PC-9 (cell line): ENCODE measurements around the gene UBE2L5. TPM values are rescaled to one million over a fixed set of nuclear protein-coding genes. Genes with fewer than 3 reads are reported as not detected.

Experiments
- BruUV-seq: library from RNA; stranded (reverse); fragments of 400-500 nt; replicated peaks from 2 replicates; lab custom pipeline; 2021; lab: Mats Ljungman, UMichigan
- CTCF ChIA-PET: fragments of 300-600 bp; sonication (Branson Sonifier 250); formaldehyde crosslinking; loops from one replicate; lab custom pipeline; 2022; ENCODE audit warnings: antibody characterized with exemption; lab: Charles Lee
- POLR2A ChIA-PET: fragments of 300-600 bp; sonication (Branson Sonifier 250); formaldehyde crosslinking; loops from one replicate; lab custom pipeline; 2022; ENCODE audit warnings: antibody characterized with exemption; ENCODE audit not compliant: unreplicated experiment; lab: Charles Lee
- DNase-seq, 2 experiments: peaks; one replicate each; pipeline versions ENCODE4 v3.0.0 to v3.0.0-alpha.2; 2015 to 2022; ENCODE audit warnings: mixed read lengths in 1 of 2
- H2AFZ ChIP-seq: fragments of 200-600 bp; sonication (generic); 2 replicates; pipeline ENCODE4 v1.8.1; 2017; ENCODE audit warnings: antibody characterized with exemption
- H3F3A ChIP-seq: fragments of 200-600 bp; sonication (generic); 2 replicates; pipeline ENCODE4 v1.8.1; 2017; ENCODE audit warnings: antibody characterized with exemption, mild to moderate bottlenecking, low read depth; ENCODE audit not compliant: insufficient read depth
- H3K27ac ChIP-seq: fragments of 200-600 bp; sonication (generic); 2 replicates; pipeline ENCODE4 v1.6.1; 2016; ENCODE audit warnings: mixed run types
- H3K27me3 ChIP-seq: fragments of 200-600 bp; sonication (generic); 2 replicates; pipeline ENCODE4 v1.6.1; 2016; ENCODE audit warnings: low read depth, mixed run types; ENCODE audit not compliant: insufficient read depth
- H3K36me3 ChIP-seq: fragments of 200-600 bp; sonication (generic); 2 replicates; pipeline ENCODE4 v1.6.1; 2016; ENCODE audit warnings: low read depth, mixed run types
- H3K4me1 ChIP-seq: fragments of 200-600 bp; sonication (generic); replicated peaks from 2 replicates; pipeline ENCODE4 v1.6.1; 2016; ENCODE audit warnings: mixed run types; ENCODE audit not compliant: insufficient read depth
- H3K4me2 ChIP-seq: fragments of 200-600 bp; sonication (generic); 2 replicates; pipeline ENCODE4 v1.6.1; 2017; ENCODE audit warnings: mixed run types
- H3K4me3 ChIP-seq: fragments of 200-600 bp; sonication (generic); 2 replicates; pipeline ENCODE4 v1.6.1; 2016; ENCODE audit warnings: mixed run types
- H3K79me2 ChIP-seq: fragments of 200-600 bp; sonication (generic); 2 replicates; pipeline ENCODE4 v1.6.1; 2017; ENCODE audit warnings: low read depth, mixed run types
- H3K9me2 ChIP-seq: fragments of 200-600 bp; sonication (generic); 2 replicates; pipeline ENCODE4 v1.8.1; 2017; ENCODE audit warnings: mild to moderate bottlenecking; ENCODE audit not compliant: insufficient read depth
- H3K9me3 ChIP-seq: fragments of 200-600 bp; sonication (generic); 2 replicates; pipeline ENCODE4 v1.8.1; 2016; ENCODE audit warnings: low read depth; ENCODE audit not compliant: insufficient read depth
- H4K20me1 ChIP-seq: fragments of 200-600 bp; sonication (generic); 2 replicates; pipeline ENCODE4 v1.8.1; 2017; ENCODE audit not compliant: insufficient read depth
- CTCF ChIP-seq: fragments of 200-600 bp; sonication (generic); conservative IDR thresholded peaks from 2 replicates; pipeline ENCODE4 v1.6.1; 2017; ENCODE audit warnings: mixed run types, antibody characterized with exemption, mild to moderate bottlenecking, moderate library complexity
- EZH2 ChIP-seq: fragments of 200-600 bp; sonication (generic); IDR thresholded peaks from 2 replicates; pipeline ENCODE4 v1.8.0; 2017; ENCODE audit warnings: antibody characterized with exemption, low read depth
- intact Hi-C: fragments of 100-400 bp; cut with micrococcal nuclease; formaldehyde crosslinking; loops from one replicate; pipeline ENCODE4 v1.10.0; 2022; ENCODE audit not compliant: unreplicated experiment
- total RNA-seq: library from RNA; stranded (reverse); gene quantifications from 2 replicates; pipeline ENCODE4 v1.2.3, GENCODE V29; 2021

The UBE2L5 gene
- total RNA-seq, 1 experiment from 2014 or later = not detected

DNA sequence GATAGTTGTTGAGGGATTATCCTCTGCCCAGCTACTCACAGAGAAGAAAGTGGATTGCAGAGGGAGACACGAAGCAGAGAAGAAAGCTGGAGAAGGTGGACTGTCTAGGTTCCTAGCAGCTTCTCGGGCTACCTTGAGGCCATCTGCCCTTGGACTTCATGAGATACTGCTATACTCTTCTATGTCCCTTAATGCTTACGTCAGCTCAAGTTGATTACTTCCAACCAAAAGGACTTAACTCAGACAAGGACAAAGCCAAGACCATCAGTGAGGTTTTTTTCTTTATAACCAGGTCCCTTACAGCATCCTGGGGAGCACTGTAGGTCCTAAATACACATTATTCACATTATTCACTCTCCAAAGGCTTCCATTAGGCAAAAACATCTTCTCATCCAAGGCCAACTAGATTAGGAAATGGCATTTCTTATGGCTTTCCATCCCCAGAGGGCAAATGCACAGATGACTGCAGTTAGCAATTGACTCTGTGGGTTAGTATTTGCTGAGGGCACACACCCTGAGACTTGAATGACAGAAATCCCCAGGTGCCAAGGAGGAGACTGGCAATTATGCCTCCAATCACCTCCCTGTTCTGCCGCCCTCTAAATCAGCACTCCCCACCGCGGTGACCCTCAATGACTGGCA, 4.1 kb upstream of the UBE2L5 start:
- Histone ChIP-seq H3K4me3 (no peak overlapping the region), H3F3A (peaks cover 6% of the 10 kb centered on the region; the same call in 1 of the 2 replicates), H3K4me2 (no peak overlapping the region), H3K36me3 (no peaks in the 10 kb centered on the region), H3K79me2 (no peaks in the 10 kb centered on the region), H3K4me1 (peaks cover 11% of the 10 kb centered on the region; the same call in 1 of the 2 replicates), H4K20me1 (no peaks in the 10 kb centered on the region), H3K27me3 (no peaks in the 10 kb centered on the region), H3K9me2 (no peaks in the 10 kb centered on the region), H3K27ac (no peak overlapping the region), H2AFZ (no peak overlapping the region), H3K9me3 (no peaks in the 10 kb centered on the region)
- ChIA-PET CTCF (no interaction called here), POLR2A (no interaction called here)
- BruUV-seq = no TSS peak
- intact Hi-C loops = no loop called here
- TF ChIP-seq EZH2 (no peak), CTCF (no peak)
- no peak for DNase-seq

DNA sequence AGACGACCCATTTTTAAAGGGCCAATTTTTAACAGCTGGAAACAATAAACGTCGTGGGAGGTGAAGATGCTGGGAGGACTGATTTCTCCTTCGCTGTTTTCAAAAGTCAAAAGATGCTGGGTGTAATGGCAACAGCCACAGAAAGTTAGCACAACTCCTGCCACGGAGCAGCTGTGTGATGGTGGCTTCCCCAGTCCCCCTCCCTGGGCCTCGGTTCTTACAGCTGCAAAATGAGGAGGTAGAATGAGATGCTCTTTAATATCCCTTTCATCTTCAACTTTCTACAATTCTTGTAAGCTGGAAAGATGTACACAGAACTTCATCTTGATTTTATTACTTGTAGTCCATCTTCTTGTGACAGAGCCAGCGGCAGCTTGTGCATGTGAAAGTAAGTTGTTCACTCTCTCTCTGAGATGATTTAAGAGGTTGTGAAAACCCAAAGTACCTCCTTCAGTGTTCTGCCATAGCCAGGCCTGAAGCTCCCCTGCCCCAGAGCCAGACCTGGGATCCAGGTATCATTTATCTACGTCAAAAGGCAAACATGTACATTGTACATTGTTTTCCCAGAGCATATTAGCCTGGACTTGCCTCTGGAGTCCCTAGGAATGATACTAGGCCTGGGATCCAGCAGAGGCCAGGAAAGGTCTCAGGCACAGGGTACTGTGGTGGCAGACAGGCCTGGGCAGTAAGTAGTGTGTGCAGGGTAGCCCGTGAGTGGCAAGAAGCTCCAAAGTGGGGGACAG, 3.4 kb upstream of the UBE2L5 start:
- H3K27me3 ChIP-seq = no peaks in the 10 kb centered on the region
- H3K4me1 ChIP-seq = peaks cover 11% of the 10 kb centered on the region; the same call in 1 of the 2 replicates
- no peak for DNase-seq
- no peak overlapping the region for H3K4me3 ChIP-seq
- no peaks in the 10 kb centered on the region for H3K36me3 ChIP-seq
- POLR2A ChIA-PET = no interaction called here
- CTCF ChIA-PET = interaction anchor here (0.6 kb wide), 1 partner anchor 184 kb away, joined by 3 read pairs; no protein-coding TSS in a partner anchor
- H3K4me2 ChIP-seq = no peak overlapping the region
- H3F3A ChIP-seq = peaks cover 6% of the 10 kb centered on the region; the same call in 1 of the 2 replicates
- intact Hi-C loops = no loop called here
- H2AFZ ChIP-seq = no peak overlapping the region
- BruUV-seq = no TSS peak
- H4K20me1 ChIP-seq = no peaks in the 10 kb centered on the region
- no peak for TF ChIP-seq CTCF
- TF ChIP-seq EZH2 = no peak
- H3K9me2 ChIP-seq = no peaks in the 10 kb centered on the region
- no peaks in the 10 kb centered on the region for H3K9me3 ChIP-seq
- no peak overlapping the region for H3K27ac ChIP-seq
- no peaks in the 10 kb centered on the region for H3K79me2 ChIP-seq

DNA sequence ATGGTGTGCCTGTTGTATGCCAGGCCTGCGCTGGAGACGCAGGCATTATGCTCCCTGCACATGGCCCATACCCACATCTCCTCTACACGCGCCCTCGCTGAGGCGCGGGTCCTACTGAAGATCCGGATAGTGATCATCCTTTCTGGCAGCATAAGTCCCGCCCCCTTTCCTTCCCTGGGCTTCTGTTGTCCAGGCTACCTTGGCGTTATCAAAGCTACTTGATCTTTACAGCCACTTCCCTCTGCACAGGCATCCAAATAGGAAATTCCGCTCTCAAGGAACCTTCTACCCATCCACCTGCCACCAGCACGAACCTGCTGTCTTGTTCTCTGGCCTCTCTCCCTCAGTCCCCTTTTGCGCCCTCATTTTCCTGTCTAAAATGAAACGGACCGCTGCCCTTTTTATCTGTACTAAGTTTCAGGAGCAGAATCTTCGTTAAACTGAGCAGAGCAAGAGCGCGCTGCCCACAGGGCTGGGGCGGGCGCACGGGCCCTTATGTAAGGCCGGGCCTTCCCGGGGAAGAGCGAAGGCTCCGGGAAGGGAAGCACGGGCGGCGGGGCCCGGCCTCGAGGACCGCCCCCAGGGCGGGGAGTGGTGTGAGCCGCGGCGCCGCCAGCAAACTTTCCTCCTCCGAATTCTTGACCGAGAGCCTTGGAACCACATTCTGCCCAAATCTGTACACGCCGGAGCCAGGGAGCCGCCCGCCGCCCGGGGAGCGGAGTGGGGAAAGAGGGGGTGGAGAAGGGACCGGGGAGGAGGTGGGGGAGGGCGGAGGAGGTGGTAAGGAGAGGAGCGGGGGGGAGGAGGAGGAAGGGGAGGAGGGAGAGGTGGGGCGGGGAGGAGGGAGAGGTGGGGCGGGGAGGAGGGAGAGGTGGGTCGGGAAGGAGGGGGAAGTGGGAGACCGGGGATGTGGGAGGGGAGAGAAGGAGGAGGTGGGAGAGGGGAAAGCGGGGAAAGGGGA, 920 bp upstream of the UBE2L5 start:
- peak overlapping the region; percentile 57 for H3K27ac ChIP-seq
- DNase-seq = peak; percentile 58 to 75
- H3F3A ChIP-seq = peaks cover 6% of the 10 kb centered on the region; the same call in 1 of the 2 replicates
- TF ChIP-seq EZH2 (no peak), CTCF (no peak)
- ChIA-PET CTCF (interaction anchor here (0.7 kb wide), 1 partner anchor 160 kb away, joined by 6 read pairs; no protein-coding TSS in a partner anchor), POLR2A (interaction anchor here (0.6 to 0.7 kb wide), 5 partner anchors 59 to 289 kb away, joined by 3 to 10 read pairs (median 4); no protein-coding TSS in a partner anchor)
- H3K9me2 ChIP-seq = no peaks in the 10 kb centered on the region
- no peaks in the 10 kb centered on the region for H3K27me3 ChIP-seq
- intact Hi-C loops = loop anchor here (1.0 kb wide), 1 partner anchor 196 kb away; the partner anchor contains the start of gene USPL1
- H2AFZ ChIP-seq = peak overlapping the region; percentile 77
- no peaks in the 10 kb centered on the region for H4K20me1 ChIP-seq
- H3K9me3 ChIP-seq = no peaks in the 10 kb centered on the region
- H3K4me3 ChIP-seq = peak overlapping the region; percentile 66
- H3K79me2 ChIP-seq = no peaks in the 10 kb centered on the region
- H3K4me2 ChIP-seq = peak overlapping the region; percentile 90
- TSS peak; percentile 61 for BruUV-seq
- no peaks in the 10 kb centered on the region for H3K36me3 ChIP-seq
- H3K4me1 ChIP-seq = peaks cover 11% of the 10 kb centered on the region; the same call in 1 of the 2 replicates
